Thoracic aorta (tissue), 2 donors: Measurements from ENCODE around the gene NKD1. TPM values are rescaled to one million over a fixed set of nuclear protein-coding genes. Genes with fewer than 3 reads are reported as not detected.

Experiments used
- ATAC-seq: fragments of 150-250 bp; one replicate; pipeline ENCODE4 v1.8.0; 2017; ENCODE audit warnings: low read depth; ENCODE audit not compliant: insufficient number of reproducible peaks, low FRiP score
- DNase-seq: peaks from one replicate; pipeline ENCODE4 v3.0.0-alpha.2; 2020; ENCODE audit warnings: low spot score
- H3K27ac ChIP-seq, 2 donors: fragments of 200-600 bp; sonication (generic); 1 replicate in 1 of 2; 2 replicates in 1 of 2; pipeline ENCODE4 v1.5.1; 2016; ENCODE audit warnings: mild to moderate bottlenecking in 2 of 2, moderate library complexity in 2 of 2
- H3K27me3 ChIP-seq: fragments of 200-600 bp; sonication (generic); replicated peaks from 2 replicates; pipeline ENCODE4 v1.6.0; 2016; ENCODE audit warnings: mild to moderate bottlenecking; ENCODE audit not compliant: insufficient read depth
- H3K36me3 ChIP-seq: fragments of 200-600 bp; sonication (generic); one replicate; pipeline ENCODE4 v1.5.1; 2016
- H3K4me1 ChIP-seq, 2 donors: fragments of 200-600 bp; sonication (generic); 1 replicate in 1 of 2; 2 replicates in 1 of 2; pipeline versions ENCODE4 v1.5.1 to v1.6.0; 2016; ENCODE audit warnings: low read depth in 2 of 2, mild to moderate bottlenecking in 1 of 2; ENCODE audit not compliant: control insufficient read depth in 1 of 2
- H3K4me3 ChIP-seq: fragments of 200-600 bp; sonication (generic); 2 replicates; pipeline ENCODE4 v1.5.1; 2016; ENCODE audit warnings: mild to moderate bottlenecking
- H3K9me3 ChIP-seq: fragments of 200-600 bp; sonication (generic); 2 replicates; pipeline ENCODE4 v1.5.1; 2016
- CTCF ChIP-seq: fragments of 200-600 bp; sonication (generic); IDR thresholded peaks from one replicate; pipeline ENCODE4 v1.5.1; 2019; ENCODE audit warnings: antibody characterized with exemption
- total RNA-seq, 2 donors: library from RNA; depleted of rRNA; stranded (reverse); fragments of >200 nt; gene quantifications; one replicate each; pipeline versions ENCODE4 v1.1.0 to v1.2.3, GENCODE V29; 2016

The NKD1 gene
- total RNA-seq, 2 donors from 2014 or later, result 30.2 to 41.7 TPM

DNA sequence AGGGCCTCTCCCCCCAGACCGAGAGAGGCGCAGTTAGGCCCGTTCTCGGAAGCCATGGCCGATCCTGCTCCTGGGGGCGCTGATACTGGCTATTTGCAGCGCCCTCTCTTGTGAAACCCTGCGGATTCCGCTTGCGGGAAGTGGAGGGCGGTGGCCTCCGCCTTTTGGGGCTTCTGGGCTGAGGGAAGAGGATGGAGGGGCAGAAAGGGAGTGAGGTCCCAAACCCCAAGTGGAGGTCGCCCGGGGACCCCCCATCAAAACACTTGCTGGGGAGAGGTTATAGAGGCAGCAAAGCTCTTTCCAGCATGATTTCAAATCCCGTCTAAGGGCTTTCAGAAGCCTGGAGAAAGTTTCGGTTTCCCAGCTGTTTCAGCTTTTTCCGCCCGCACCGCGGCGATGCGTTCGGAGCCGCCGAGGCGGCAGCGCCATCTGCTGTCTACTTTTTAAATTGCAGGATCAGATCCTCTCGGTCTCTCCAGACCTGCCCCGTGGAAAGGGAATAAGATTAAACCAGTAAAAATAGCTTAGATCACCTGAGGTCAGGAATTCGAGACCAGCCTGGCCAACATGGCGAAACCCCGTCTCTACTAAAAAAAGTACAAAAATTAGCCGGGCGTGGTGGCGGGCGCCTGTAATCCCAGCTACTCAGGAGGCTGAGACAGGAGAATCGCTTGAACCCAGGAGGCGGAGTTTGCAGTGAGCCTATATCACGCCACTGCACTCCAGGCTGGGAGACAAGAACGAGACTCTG lies 117.1 kb downstream of the NKD1 start:
- Histone ChIP-seq H3K27ac (peak overlapping the region; percentile 14 to 40), H3K4me3 (peak overlapping the region; percentile 70)
- peak; percentile 93 for TF ChIP-seq CTCF

GRCh38 chr16:50666658-50667496 lies 118.7 kb downstream of the NKD1 start:
- no peak for ATAC-seq

More for the DNA sequence above, 117.1 kb downstream of the NKD1 start:
- peaks cover 5 to 36% of the 10 kb centered on the region in 2 donors for H3K4me1 ChIP-seq
- peak; percentile 74 for ATAC-seq
- H3K9me3 ChIP-seq, result no peaks in the 10 kb centered on the region
- no peaks in the 10 kb centered on the region for H3K27me3 ChIP-seq
- H3K36me3 ChIP-seq, result no peaks in the 10 kb centered on the region
- no peak for DNase-seq

GRCh38 chr16:50667497-50668367 lies 119.5 kb downstream of the NKD1 start:
- peak overlapping the region in 1 of 2 donors; percentile 47 for H3K27ac ChIP-seq
- H3K27me3 ChIP-seq, result no peaks in the 10 kb centered on the region
- DNase-seq (no peak), ATAC-seq (no peak)
- peaks cover 7% of the 10 kb centered on the region for H3K9me3 ChIP-seq
- no peak overlapping the region for H3K4me3 ChIP-seq
- peaks cover 5% of the 10 kb centered on the region for H3K36me3 ChIP-seq
- peaks cover 5 to 20% of the 10 kb centered on the region in 2 donors for H3K4me1 ChIP-seq
- no peak for TF ChIP-seq CTCF

More at GRCh38 chr16:50666658-50667496, 118.7 kb downstream of the NKD1 start:
- Histone ChIP-seq H3K4me3 (peak overlapping the region; percentile 26), H3K4me1 (peaks cover 5 to 28% of the 10 kb centered on the region in 2 donors), H3K27ac (no peak overlapping the region), H3K9me3 (peaks cover 3% of the 10 kb centered on the region), H3K36me3 (peaks cover under 1% of the 10 kb centered on the region), H3K27me3 (no peaks in the 10 kb centered on the region)
- no peak for DNase-seq
- no peak for TF ChIP-seq CTCF

GRCh38 chr16:50668368-50669008 lies 120.3 kb downstream of the NKD1 start:
- Histone ChIP-seq H3K27me3 (no peaks in the 10 kb centered on the region), H3K4me1 (peaks cover 5 to 18% of the 10 kb centered on the region in 2 donors), H3K27ac (peak overlapping the region; percentile 46 to 47), H3K36me3 (peaks cover 5% of the 10 kb centered on the region), H3K4me3 (no peak overlapping the region), H3K9me3 (peaks cover 7% of the 10 kb centered on the region)
- ATAC-seq (no peak), DNase-seq (no peak)
- no peak for TF ChIP-seq CTCF
